Bronchial epithelial cell (primary cell): ENCODE measurements around the gene BPIFA1. TPM values are rescaled to one million over a fixed set of nuclear protein-coding genes. Genes with fewer than 3 reads are reported as not detected.

Experiments
- DNase-seq: peaks from one replicate; pipeline ENCODE4 v3.0.0-alpha.2; 2010; ENCODE audit warnings: low read depth
- FAIRE-seq: peaks from 2 replicates; lab custom pipeline; 2011; peaks lifted over from hg19 to GRCh38; lab: Jason Lieb, UNC
- H3K27me3 ChIP-seq: 2 replicates; pipeline ENCODE4 v1.5.1; 2011; ENCODE audit warnings: low read length; ENCODE audit not compliant: control insufficient read depth, insufficient read depth
- H3K36me3 ChIP-seq: 2 replicates; pipeline ENCODE4 v1.5.1; 2011; ENCODE audit warnings: low read length; ENCODE audit not compliant: control insufficient read depth, insufficient read depth
- H3K4me3 ChIP-seq: 2 replicates; pipeline ENCODE4 v1.5.1; 2011; ENCODE audit warnings: mild to moderate bottlenecking, low read depth, low read length, control low read depth
- total RNA-seq: library from RNA; depleted of rRNA; stranded (reverse); fragments of >200 nt; gene quantifications from 2 replicates; pipeline ENCODE4 v1.2.1, GENCODE V29; 2014
- TF ChIP-seq, protein P1 (sequence below): IDR thresholded peaks from 2 replicates; pipeline ENCODE4 v1.5.1; 2011; ENCODE audit warnings: mild to moderate bottlenecking, moderate library complexity, low read length, control low read depth, inconsistent platforms; ENCODE audit not compliant: insufficient read depth, severe bottlenecking

The BPIFA1 gene
- total RNA-seq, 1 donor from 2014 or later = not detected

DNA sequence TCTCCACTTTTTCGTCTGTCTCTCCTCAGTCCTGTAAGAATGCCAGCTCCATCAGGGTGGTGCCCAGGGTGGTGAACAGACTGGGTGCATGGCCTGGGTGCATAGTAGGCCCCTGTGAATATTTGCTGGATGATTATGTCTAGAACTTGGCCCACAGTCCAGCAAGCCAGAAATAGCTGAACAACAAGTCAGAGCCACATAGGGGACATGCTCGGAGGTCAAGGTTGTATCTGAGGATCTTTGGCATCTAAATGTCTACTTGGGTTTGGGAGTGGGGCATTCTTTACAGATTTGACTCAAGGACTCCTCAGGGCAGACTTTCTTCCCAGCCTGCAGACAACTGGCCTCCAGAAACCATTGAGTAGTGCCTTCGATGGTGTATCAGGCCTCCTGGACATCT is 36.8 kb upstream of the BPIFA1 start:
- FAIRE-seq (no peak), DNase-seq (no peak)
- Histone ChIP-seq H3K4me3 (no peak overlapping the region), H3K27me3 (no peaks in the 10 kb centered on the region), H3K36me3 (no peaks in the 10 kb centered on the region)
- TF ChIP-seq, protein P1, sequence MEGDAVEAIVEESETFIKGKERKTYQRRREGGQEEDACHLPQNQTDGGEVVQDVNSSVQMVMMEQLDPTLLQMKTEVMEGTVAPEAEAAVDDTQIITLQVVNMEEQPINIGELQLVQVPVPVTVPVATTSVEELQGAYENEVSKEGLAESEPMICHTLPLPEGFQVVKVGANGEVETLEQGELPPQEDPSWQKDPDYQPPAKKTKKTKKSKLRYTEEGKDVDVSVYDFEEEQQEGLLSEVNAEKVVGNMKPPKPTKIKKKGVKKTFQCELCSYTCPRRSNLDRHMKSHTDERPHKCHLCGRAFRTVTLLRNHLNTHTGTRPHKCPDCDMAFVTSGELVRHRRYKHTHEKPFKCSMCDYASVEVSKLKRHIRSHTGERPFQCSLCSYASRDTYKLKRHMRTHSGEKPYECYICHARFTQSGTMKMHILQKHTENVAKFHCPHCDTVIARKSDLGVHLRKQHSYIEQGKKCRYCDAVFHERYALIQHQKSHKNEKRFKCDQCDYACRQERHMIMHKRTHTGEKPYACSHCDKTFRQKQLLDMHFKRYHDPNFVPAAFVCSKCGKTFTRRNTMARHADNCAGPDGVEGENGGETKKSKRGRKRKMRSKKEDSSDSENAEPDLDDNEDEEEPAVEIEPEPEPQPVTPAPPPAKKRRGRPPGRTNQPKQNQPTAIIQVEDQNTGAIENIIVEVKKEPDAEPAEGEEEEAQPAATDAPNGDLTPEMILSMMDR = no peak

- H3K27me3 ChIP-seq = no peaks in the 10 kb centered on the region
- DNase-seq = no peak
- no peak for FAIRE-seq
These were observed 33.3 kb upstream of the BPIFA1 start for GRCh38 chr20:33202451-33202850.

DNA sequence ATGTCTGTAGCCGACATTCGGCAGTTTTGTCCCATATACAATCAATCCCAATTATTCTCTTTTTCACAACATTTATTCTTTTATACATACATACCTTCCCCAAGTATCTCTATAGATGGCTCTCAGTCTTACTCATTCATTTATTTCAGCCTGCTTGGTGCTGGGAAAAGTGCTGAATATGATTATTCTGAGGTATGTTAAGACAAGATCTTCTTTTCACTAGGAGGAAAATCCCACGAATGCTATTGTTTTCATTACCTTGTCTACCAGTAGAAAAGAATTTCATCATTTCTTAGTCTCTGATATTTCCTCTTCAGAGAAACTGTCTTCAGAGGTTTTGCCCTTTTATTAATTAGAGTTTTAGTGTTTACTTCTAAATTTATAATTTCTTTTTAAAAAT is 32.4 kb upstream of the BPIFA1 start:
- FAIRE-seq (no peak), DNase-seq (no peak)
- no peaks in the 10 kb centered on the region for H3K36me3 ChIP-seq
- TF ChIP-seq, protein P1 = no peak
- no peaks in the 10 kb centered on the region for H3K27me3 ChIP-seq
- H3K4me3 ChIP-seq = no peak overlapping the region

More at GRCh38 chr20:33202451-33202850, 33.3 kb upstream of the BPIFA1 start:
- H3K4me3 ChIP-seq = no peak overlapping the region
- no peaks in the 10 kb centered on the region for H3K36me3 ChIP-seq
- TF ChIP-seq, protein P1 = no peak

DNA sequence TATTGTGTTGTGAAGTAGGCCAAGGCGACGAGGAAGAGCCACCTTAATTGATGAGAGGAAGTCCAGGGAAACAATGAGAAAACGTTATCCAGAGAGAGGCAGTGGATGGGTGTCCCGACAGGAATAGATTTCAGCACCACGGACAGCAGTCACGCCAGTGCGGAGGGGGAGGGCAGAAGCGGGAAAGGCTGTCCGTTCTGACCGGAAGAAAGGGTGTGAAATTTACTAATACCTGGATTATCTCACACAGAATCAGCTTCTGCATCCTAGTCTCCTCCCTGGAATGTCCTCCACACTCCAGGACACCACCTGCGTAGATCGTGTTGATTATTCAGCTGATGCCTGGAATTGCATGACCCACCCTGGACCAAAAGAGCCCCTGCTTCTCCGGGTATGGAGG is 26.0 kb upstream of the BPIFA1 start:
- Histone ChIP-seq H3K36me3 (no peaks in the 10 kb centered on the region), H3K4me3 (no peak overlapping the region), H3K27me3 (no peaks in the 10 kb centered on the region)
- peak; percentile 77 for FAIRE-seq
- DNase-seq = peak; percentile 41
- TF ChIP-seq, protein P1 = no peak

DNA sequence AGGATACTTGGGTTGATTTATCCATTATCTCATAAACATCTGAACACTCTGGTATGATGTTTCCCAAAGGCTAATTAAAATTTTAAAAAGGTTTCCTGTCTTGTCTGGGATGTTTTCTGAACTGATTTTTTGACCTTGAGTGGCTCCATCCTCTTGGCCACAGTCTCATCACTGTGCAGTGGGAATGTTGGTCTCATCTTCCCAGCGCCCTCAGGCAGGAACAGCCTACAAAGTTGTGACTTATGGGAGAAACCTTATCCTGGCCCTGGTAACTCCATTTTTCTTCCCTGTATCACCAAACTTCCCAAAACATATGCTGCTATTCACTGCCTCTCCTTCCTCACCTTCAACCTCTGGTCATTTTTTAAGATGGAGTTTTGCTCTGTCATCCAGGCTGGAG is 25.4 kb upstream of the BPIFA1 start:
- TF ChIP-seq, protein P1 = no peak
- H3K36me3 ChIP-seq = no peaks in the 10 kb centered on the region
- no peaks in the 10 kb centered on the region for H3K27me3 ChIP-seq
- H3K4me3 ChIP-seq = no peak overlapping the region
- DNase-seq = no peak
- no peak for FAIRE-seq

DNA sequence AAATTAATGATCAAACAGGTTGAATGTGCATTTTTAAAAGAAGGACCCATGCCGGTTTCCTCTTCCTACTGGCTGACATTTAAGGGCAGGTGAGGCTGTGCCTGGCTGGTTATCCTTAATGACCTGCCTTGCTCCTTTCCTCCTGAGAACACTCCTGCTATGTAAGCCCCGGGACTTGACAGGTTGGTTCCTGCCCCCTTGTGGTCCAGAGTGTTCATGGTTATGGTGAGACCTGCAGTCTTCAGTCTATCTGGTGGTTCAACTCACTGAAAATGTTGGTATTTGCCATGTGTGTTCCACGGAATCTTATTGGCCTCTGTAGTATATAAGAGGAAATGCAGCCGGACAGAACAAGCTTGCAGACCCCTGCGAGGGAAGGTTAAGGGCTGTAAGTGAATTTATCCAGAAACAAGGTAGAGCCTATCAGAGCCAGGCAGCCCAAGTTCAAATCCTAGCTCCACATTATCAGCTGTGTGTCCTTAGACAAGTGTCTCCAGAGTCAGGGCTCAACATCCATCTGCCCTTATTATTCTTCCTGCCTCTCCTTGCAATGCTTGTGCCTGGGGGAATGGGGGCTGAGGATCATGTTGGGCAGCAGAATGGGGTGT is 23.9 kb upstream of the BPIFA1 start:
- Histone ChIP-seq H3K4me3 (no peak overlapping the region), H3K27me3 (no peaks in the 10 kb centered on the region), H3K36me3 (no peaks in the 10 kb centered on the region)
- TF ChIP-seq, protein P1 = peak; percentile 65
- FAIRE-seq (no peak), DNase-seq (peak; percentile 65)
